ENCODE measurements around the gene B3GNT3. TPM values are rescaled to one million over a fixed set of nuclear protein-coding genes. Genes with fewer than 3 reads are reported as not detected.

B3GNT3 gene
- total RNA-seq, 2 experiments from 2014 or later, result 0.75 to 0.95 TPM

GRCh38 chr19:17754634-17755442, 40.1 kb upstream of the B3GNT3 start:
- ATAC-seq (no peak), DNase-seq (peak; percentile 33)
- H3K27ac Mint-ChIP-seq, result peak overlapping the region; percentile 34
- H3K4me3 Mint-ChIP-seq, result no peak overlapping the region
- H3K9me3 Mint-ChIP-seq (ENCODE audit: low read depth), result no peaks in the 10 kb centered on the region
- POLR2A ChIA-PET, result no interaction called here
- peaks cover 41% of the 10 kb centered on the region for H3K36me3 Mint-ChIP-seq (ENCODE audit: low read depth)
- no peaks in the 10 kb centered on the region for H3K27me3 Mint-ChIP-seq
- H3K4me1 Mint-ChIP-seq, result peaks cover 52% of the 10 kb centered on the region
- intact Hi-C loops (cut with DNase I, micrococcal nuclease), result no loop called here
- CTCF ChIA-PET, result interaction anchor here (1.0 to 1.2 kb wide), 2 partner anchors 16 to 21 kb away, joined by 4 to 7 read pairs; no protein-coding TSS in a partner anchor

- no peak for ATAC-seq
- ChIA-PET CTCF (interaction anchor here (0.6 to 1.2 kb wide), 3 partner anchors 8 to 19 kb away, joined by 3 to 4 read pairs (median 4); no protein-coding TSS in a partner anchor), POLR2A (interaction anchor here (0.5 kb wide), 1 partner anchor 13 kb away, joined by 4 read pairs; no protein-coding TSS in a partner anchor)
- Mint-ChIP-seq H3K36me3 (ENCODE audit: low read depth) (peaks cover 45% of the 10 kb centered on the region), H3K4me3 (no peak overlapping the region), H3K27me3 (no peaks in the 10 kb centered on the region), H3K4me1 (peaks cover 49% of the 10 kb centered on the region), H3K27ac (peak overlapping the region; percentile 34), H3K9me3 (ENCODE audit: low read depth) (no peaks in the 10 kb centered on the region)
- no peak for DNase-seq
- intact Hi-C loops (cut with DNase I, micrococcal nuclease), result no loop called here
These were observed 39.5 kb upstream of the B3GNT3 start for GRCh38 chr19:17755443-17755890.

GRCh38 chr19:17755977-17756670, 38.8 kb upstream of the B3GNT3 start:
- DNase-seq (peak; percentile 71), ATAC-seq (no peak)
- POLR2A ChIA-PET, result interaction anchor here (0.5 to 0.6 kb wide), 2 partner anchors 14 to 15 kb away, joined by 3 to 4 read pairs; no protein-coding TSS in a partner anchor
- Mint-ChIP-seq H3K27me3 (no peaks in the 10 kb centered on the region), H3K27ac (no peak overlapping the region), H3K4me3 (no peak overlapping the region), H3K4me1 (peaks cover 44% of the 10 kb centered on the region), H3K9me3 (ENCODE audit: low read depth) (no peaks in the 10 kb centered on the region), H3K36me3 (ENCODE audit: low read depth) (peaks cover 50% of the 10 kb centered on the region)
- CTCF ChIA-PET, result interaction anchor here (0.6 to 1.2 kb wide), 3 partner anchors 9 to 18 kb away, joined by 3 to 4 read pairs (median 3); no protein-coding TSS in a partner anchor
- intact Hi-C loops (cut with DNase I, micrococcal nuclease), result no loop called here

DNA sequence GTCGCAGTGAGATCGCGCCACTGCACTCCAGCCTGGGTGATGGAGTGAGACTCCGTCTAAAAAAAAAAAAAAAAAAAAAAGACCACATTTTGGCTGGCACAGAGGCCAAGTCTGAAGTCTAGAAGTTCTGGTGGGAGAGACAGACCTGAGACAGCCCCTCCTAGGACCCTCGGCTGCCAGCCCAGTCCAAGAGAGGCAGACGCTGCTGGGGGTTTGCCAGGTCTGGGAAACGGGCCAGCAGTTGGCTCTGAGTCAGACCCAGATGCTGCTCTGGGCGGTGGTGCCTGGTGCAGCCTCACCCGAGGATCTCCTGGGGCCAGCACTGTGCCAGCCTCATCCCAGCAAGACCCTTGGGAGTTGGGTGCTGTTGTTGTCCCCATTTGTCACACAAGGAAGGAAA, 37.8 kb upstream of the B3GNT3 start:
- intact Hi-C loops (cut with DNase I, micrococcal nuclease), result no loop called here
- ChIA-PET CTCF (interaction anchor here (0.7 kb wide), 1 partner anchor 197 kb away, joined by 3 read pairs; no protein-coding TSS in a partner anchor), POLR2A (no interaction called here)
- no peak for ATAC-seq
- Mint-ChIP-seq H3K4me1 (peaks cover 38% of the 10 kb centered on the region), H3K9me3 (ENCODE audit: low read depth) (no peaks in the 10 kb centered on the region), H3K4me3 (no peak overlapping the region), H3K36me3 (ENCODE audit: low read depth) (peaks cover 52% of the 10 kb centered on the region), H3K27me3 (no peaks in the 10 kb centered on the region), H3K27ac (no peak overlapping the region)
- no peak for DNase-seq

- peaks cover 58% of the 10 kb centered on the region for H3K36me3 Mint-ChIP-seq (ENCODE audit: low read depth)
- ATAC-seq, result no peak
These were observed 36.4 kb upstream of the B3GNT3 start for GRCh38 chr19:17758515-17758914.

GRCh38 chr19:17761148-17761547, 33.8 kb upstream of the B3GNT3 start:
- Mint-ChIP-seq H3K4me1 (peaks cover 18% of the 10 kb centered on the region), H3K9me3 (ENCODE audit: low read depth) (no peaks in the 10 kb centered on the region), H3K27ac (no peak overlapping the region), H3K4me3 (no peak overlapping the region), H3K27me3 (no peaks in the 10 kb centered on the region), H3K36me3 (ENCODE audit: low read depth) (peaks cover 63% of the 10 kb centered on the region)
- DNase-seq, result no peak
- intact Hi-C loops (cut with DNase I, micrococcal nuclease), result no loop called here
- POLR2A ChIA-PET, result interaction anchor here (0.6 kb wide), 1 partner anchor 19 kb away, joined by 3 read pairs; no protein-coding TSS in a partner anchor
- ATAC-seq, result no peak
- CTCF ChIA-PET, result interaction anchor here (0.6 kb wide), 1 partner anchor 24 kb away, joined by 3 read pairs; no protein-coding TSS in a partner anchor

More at GRCh38 chr19:17758515-17758914, 36.4 kb upstream of the B3GNT3 start:
- no peak for DNase-seq
- no peaks in the 10 kb centered on the region for H3K9me3 Mint-ChIP-seq (ENCODE audit: low read depth)
- CTCF ChIA-PET, result interaction anchor here (0.5 to 0.6 kb wide), 2 partner anchors 291 to 372 kb away, joined by 3 read pairs; no protein-coding TSS in a partner anchor
- peaks cover 35% of the 10 kb centered on the region for H3K4me1 Mint-ChIP-seq
- H3K27me3 Mint-ChIP-seq, result no peaks in the 10 kb centered on the region
- POLR2A ChIA-PET, result interaction anchor here (0.8 kb wide), 1 partner anchor 8 kb away, joined by 4 read pairs; no protein-coding TSS in a partner anchor
- intact Hi-C loops (cut with DNase I, micrococcal nuclease), result no loop called here
- H3K4me3 Mint-ChIP-seq, result no peak overlapping the region
- H3K27ac Mint-ChIP-seq, result peak overlapping the region; percentile 10

- Mint-ChIP-seq H3K4me3 (no peak overlapping the region), H3K9me3 (ENCODE audit: low read depth) (no peaks in the 10 kb centered on the region), H3K27ac (no peak overlapping the region), H3K27me3 (no peaks in the 10 kb centered on the region), H3K4me1 (peaks cover 12% of the 10 kb centered on the region), H3K36me3 (ENCODE audit: low read depth) (peaks cover 58% of the 10 kb centered on the region)
- DNase-seq, result peak; percentile 57
- ChIA-PET POLR2A (no interaction called here), CTCF (interaction anchor here (0.6 to 1.3 kb wide), 2 partner anchors 12 to 140 kb away, joined by 3 to 4 read pairs; no protein-coding TSS in a partner anchor)
- intact Hi-C loops (cut with DNase I, micrococcal nuclease), result no loop called here
- ATAC-seq, result peak; percentile 59
These were observed 32.3 kb upstream of the B3GNT3 start for GRCh38 chr19:17762505-17763229.

DNA sequence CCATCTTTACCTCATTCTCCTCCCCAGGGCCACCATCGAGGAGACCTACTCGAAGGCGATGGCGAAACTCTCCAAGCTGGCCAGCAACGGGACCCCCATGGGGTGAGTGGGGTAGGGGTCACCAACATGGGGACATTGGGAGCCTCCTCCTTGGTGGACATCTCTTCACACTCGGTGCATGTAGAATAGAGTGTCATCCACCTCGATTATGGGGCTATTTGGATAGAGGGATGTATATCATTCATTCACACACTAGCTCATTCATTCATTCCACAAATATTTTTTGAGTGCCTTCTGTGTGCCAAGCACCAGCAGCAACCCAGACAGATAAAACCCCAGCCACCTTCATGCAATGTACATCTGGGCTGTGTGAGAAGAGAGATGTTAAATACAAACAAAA, 30.6 kb upstream of the B3GNT3 start:
- Mint-ChIP-seq H3K36me3 (ENCODE audit: low read depth) (peaks cover 55% of the 10 kb centered on the region), H3K4me3 (no peak overlapping the region), H3K27me3 (no peaks in the 10 kb centered on the region), H3K9me3 (ENCODE audit: low read depth) (no peaks in the 10 kb centered on the region), H3K4me1 (peaks cover 7% of the 10 kb centered on the region), H3K27ac (no peak overlapping the region)
- DNase-seq (no peak), ATAC-seq (no peak)
- ChIA-PET POLR2A (no interaction called here), CTCF (no interaction called here)
- intact Hi-C loops (cut with DNase I, micrococcal nuclease), result no loop called here

DNA sequence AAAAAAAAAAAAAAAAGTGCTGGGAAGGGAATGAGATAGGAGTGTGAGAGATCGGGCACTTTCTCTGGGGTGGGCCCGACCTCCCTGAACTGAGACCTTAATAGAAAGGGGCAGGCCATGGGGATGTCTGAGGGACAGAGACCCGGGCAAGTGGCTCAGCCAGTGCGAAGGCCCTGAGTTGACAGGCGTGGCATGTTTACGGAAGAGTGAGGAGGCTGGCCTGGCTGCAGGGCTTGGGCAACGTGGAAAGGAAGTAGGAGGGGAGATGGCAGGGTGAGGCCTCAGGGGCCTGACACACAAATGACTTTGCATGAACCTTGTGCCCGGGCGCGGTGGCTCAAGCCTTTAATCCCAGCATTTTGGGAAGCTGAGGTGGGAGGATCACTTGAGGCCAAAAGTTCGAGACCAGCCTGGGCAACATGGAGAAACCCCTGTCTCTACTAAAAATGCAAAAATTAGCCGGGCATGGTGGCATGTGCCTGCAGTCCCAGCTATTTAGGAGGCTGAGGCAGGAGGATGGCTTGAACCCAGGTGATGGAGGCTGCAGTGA, 29.8 kb upstream of the B3GNT3 start:
- H3K36me3 Mint-ChIP-seq (ENCODE audit: low read depth), result peaks cover 56% of the 10 kb centered on the region
- intact Hi-C loops (cut with DNase I, micrococcal nuclease), result no loop called here
- peaks cover 7% of the 10 kb centered on the region for H3K4me1 Mint-ChIP-seq
- H3K27ac Mint-ChIP-seq, result no peak overlapping the region
- no peak overlapping the region for H3K4me3 Mint-ChIP-seq
- POLR2A ChIA-PET, result no interaction called here
- no peak for ATAC-seq
- no peaks in the 10 kb centered on the region for H3K9me3 Mint-ChIP-seq (ENCODE audit: low read depth)
- no peaks in the 10 kb centered on the region for H3K27me3 Mint-ChIP-seq
- CTCF ChIA-PET, result no interaction called here
- no peak for DNase-seq

- ChIA-PET CTCF (interaction anchor here (0.6 to 2.8 kb wide), 5 partner anchors 24 to 85 kb away, joined by 3 to 23 read pairs (median 3); no protein-coding TSS in a partner anchor), POLR2A (no interaction called here)
- intact Hi-C loops (cut with DNase I, micrococcal nuclease), result loop anchor here in 1 of 2 experiments (1.0 kb wide), 1 partner anchor 62 kb away; no protein-coding TSS in a partner anchor
- H3K4me1 Mint-ChIP-seq, result peaks cover 5% of the 10 kb centered on the region
- H3K27me3 Mint-ChIP-seq, result no peaks in the 10 kb centered on the region
- H3K4me3 Mint-ChIP-seq, result no peak overlapping the region
- no peak overlapping the region for H3K27ac Mint-ChIP-seq
- DNase-seq, result peak; percentile 71
- H3K36me3 Mint-ChIP-seq (ENCODE audit: low read depth), result peaks cover 50% of the 10 kb centered on the region
- ATAC-seq, result peak; percentile 61
- H3K9me3 Mint-ChIP-seq (ENCODE audit: low read depth), result no peaks in the 10 kb centered on the region
These were observed 28.3 kb upstream of the B3GNT3 start for GRCh38 chr19:17766543-17767131.
